Liver (tissue), 9 donors: ENCODE results near the gene CACNA1B. TPM values are rescaled to one million over a fixed set of nuclear protein-coding genes. Genes with fewer than 3 reads are reported as not detected.

ENCODE experiments used
- DNase-seq: peaks from one replicate; pipeline ENCODE4 v3.0.0-alpha.2; 2017; ENCODE audit warnings: low spot score
- H3K27ac ChIP-seq, 2 donors: one replicate each; pipeline ENCODE4 v1.7.0; 2013; ENCODE audit warnings: inconsistent platforms in 2 of 2, low read length in 2 of 2, control low read depth in 1 of 2, low read depth in 1 of 2, mild to moderate bottlenecking in 1 of 2
- H3K27me3 ChIP-seq, 4 donors: one replicate each; pipeline versions ENCODE4 v1.6.1 to v1.7.0; 2013; ENCODE audit warnings: low read length in 3 of 4, inconsistent platforms in 1 of 4, mild to moderate bottlenecking in 1 of 4, moderate library complexity in 1 of 4; ENCODE audit not compliant: control insufficient read depth in 4 of 4, insufficient read depth in 4 of 4
- H3K36me3 ChIP-seq, 4 donors: one replicate each; pipeline versions ENCODE4 v1.6.1 to v1.7.0; 2013; ENCODE audit warnings: low read length in 3 of 4, mild to moderate bottlenecking in 3 of 4, low read depth in 1 of 4, moderate library complexity in 1 of 4; ENCODE audit not compliant: control insufficient read depth in 4 of 4, insufficient read depth in 3 of 4
- H3K4me1 ChIP-seq, 4 donors: one replicate each; pipeline versions ENCODE4 v1.6.1 to v1.7.0; 2013; ENCODE audit warnings: low read length in 3 of 4, mild to moderate bottlenecking in 3 of 4, moderate library complexity in 1 of 4; ENCODE audit not compliant: control insufficient read depth in 4 of 4, insufficient read depth in 4 of 4
- H3K4me3 ChIP-seq, 3 donors: one replicate each; pipeline versions ENCODE4 v1.6.1 to v1.7.0; 2013; ENCODE audit warnings: low read length in 3 of 3, control low read depth in 1 of 3, low read depth in 1 of 3, mild to moderate bottlenecking in 1 of 3
- H3K9ac ChIP-seq, 2 donors: one replicate each; pipeline ENCODE4 v1.7.0; 2013; ENCODE audit warnings: low read length in 2 of 2, mild to moderate bottlenecking in 2 of 2, moderate library complexity in 2 of 2, control low read depth in 1 of 2, low read depth in 1 of 2
- H3K9me3 ChIP-seq, 4 donors: one replicate each; pipeline versions ENCODE4 v1.6.1 to v1.7.0; 2013; ENCODE audit warnings: low read length in 3 of 4; ENCODE audit not compliant: control insufficient read depth in 4 of 4
- EGR1 ChIP-seq, 2 donors: IDR thresholded peaks; 2 replicates each; pipeline ENCODE4 v1.6.1; 2016 to 2018; ENCODE audit warnings: antibody characterized with exemption in 2 of 2, low read depth in 2 of 2
- FOXA1 ChIP-seq: IDR thresholded peaks from 2 replicates; pipeline ENCODE4 v1.6.1; 2016; ENCODE audit warnings: antibody characterized with exemption
- FOXA2 ChIP-seq: IDR thresholded peaks from 2 replicates; pipeline ENCODE4 v1.6.1; 2016; ENCODE audit warnings: antibody characterized with exemption
- GABPA ChIP-seq, 2 donors: IDR thresholded peaks in 1 of 2; conservative IDR thresholded peaks in 1 of 2; 2 replicates each; pipeline ENCODE4 v1.6.1; 2016; ENCODE audit warnings: antibody characterized with exemption in 2 of 2, mild to moderate bottlenecking in 1 of 2, moderate library complexity in 1 of 2
- HNF4A ChIP-seq, 2 donors: conservative IDR thresholded peaks; 2 replicates each; pipeline ENCODE4 v1.6.1; 2016; ENCODE audit warnings: antibody characterized with exemption in 2 of 2, mild to moderate bottlenecking in 2 of 2
- HNF4G ChIP-seq: IDR thresholded peaks from 2 replicates; pipeline ENCODE4 v1.6.1; 2016; ENCODE audit warnings: antibody characterized with exemption
- JUND ChIP-seq, 2 donors: IDR thresholded peaks; 2 replicates each; pipeline ENCODE4 v1.6.1; 2016; ENCODE audit warnings: antibody characterized with exemption in 2 of 2
- MAX ChIP-seq: IDR thresholded peaks from 2 replicates; pipeline ENCODE4 v1.6.1; 2016; ENCODE audit warnings: antibody characterized with exemption
- NR2F2 ChIP-seq: IDR thresholded peaks from 2 replicates; pipeline ENCODE4 v1.6.1; 2016; ENCODE audit warnings: antibody characterized with exemption
- RAD21 ChIP-seq, 2 donors: IDR thresholded peaks; 2 replicates each; pipeline ENCODE4 v1.6.1; 2016; ENCODE audit warnings: antibody characterized with exemption in 2 of 2, mild to moderate bottlenecking in 2 of 2
- REST ChIP-seq: IDR thresholded peaks from 2 replicates; pipeline ENCODE4 v1.6.1; 2016; ENCODE audit warnings: antibody characterized with exemption, mild to moderate bottlenecking
- RXRA ChIP-seq, 2 donors: IDR thresholded peaks; 2 replicates each; pipeline ENCODE4 v1.6.1; 2017 to 2018; ENCODE audit warnings: antibody characterized with exemption in 2 of 2, mild to moderate bottlenecking in 1 of 2
- SP1 ChIP-seq: IDR thresholded peaks from 2 replicates; pipeline ENCODE4 v1.6.1; 2018; ENCODE audit warnings: antibody characterized with exemption, mild to moderate bottlenecking
- TAF1 ChIP-seq: conservative IDR thresholded peaks from 2 replicates; pipeline ENCODE4 v1.6.1; 2016; ENCODE audit warnings: antibody characterized with exemption, mild to moderate bottlenecking
- YY1 ChIP-seq: IDR thresholded peaks from 2 replicates; pipeline ENCODE4 v1.6.1; 2016; ENCODE audit warnings: antibody characterized with exemption, mild to moderate bottlenecking
- WGBS: extraction: QIAGEN DNeasy Blood & Tissue Kit; methylation state at CpG from one replicate; pipeline ENCODE4 v1.1.7; 2013; 5-methylcytosine and 5-hydroxymethylcytosine counted together
- polyA plus RNA-seq, 2 donors: library from polyadenylated mRNA; stranded (reverse) in 1 of 2; unstranded in 1 of 2; fragments of 200-250 nt in 1 of 2; fragments of >200 nt in 1 of 2; fragmentation: Nextera tagmentation in 1 of 2; extraction: Ambion mirVana in 1 of 2; gene quantifications; one replicate each; pipeline versions ENCODE4 v1.2.1 to v1.2.3, GENCODE V29; 2013 to 2015
- total RNA-seq, 2 donors: library from RNA; depleted of rRNA; stranded (reverse); fragments of >200 nt; gene quantifications; one replicate each; pipeline ENCODE4 v1.2.3, GENCODE V29; 2014
- TF ChIP-seq, protein P1 (sequence below): IDR thresholded peaks from 2 replicates; pipeline ENCODE4 v1.6.1; 2016; ENCODE audit warnings: antibody characterized with exemption
- donor health status: healthy.
- donor health status: healthy.
- donor health status: healthy.
- donor health status: healthy.
- donor health status: healthy.

Gene CACNA1B
- total and polyA plus RNA-seq, 4 donors: under 0.01 to 0.05 TPM; not detected in 2

- peak; percentile 32 for DNase-seq
Measured at GRCh38 chr9:138011951-138012500, 134.4 kb downstream of the CACNA1B start.

DNA sequence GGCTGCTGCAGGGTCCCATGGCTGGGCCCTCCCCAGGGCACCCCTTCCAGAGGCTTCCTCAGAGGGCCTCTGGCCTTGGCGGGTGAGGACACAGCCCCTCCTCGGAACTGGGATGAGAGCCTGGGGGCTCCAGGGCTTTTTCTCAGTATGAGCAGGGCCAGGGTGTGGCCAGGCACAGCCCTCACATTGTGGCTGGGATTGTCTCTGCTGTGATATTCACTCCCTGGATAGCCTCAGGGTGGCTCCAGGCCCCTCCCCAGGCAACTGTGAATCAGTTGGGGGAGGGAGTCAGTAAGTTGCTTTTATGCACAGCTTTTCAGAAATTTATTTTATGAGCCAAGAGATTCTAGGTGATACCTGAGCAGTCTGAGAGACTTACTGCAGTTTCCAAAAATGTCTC is 135.7 kb downstream of the CACNA1B start:
- TF ChIP-seq FOXA2 (no peak), REST (no peak), TAF1 (no peak), SP1 (no peak), GABPA (IDR thresholded peaks at IDR 0.05 in 1 of 2, conservative IDR thresholded peaks at IDR 0.05 in 1 of 2) (no peak), JUND (IDR thresholded peaks at IDR 0.05) (no peak), MAX (no peak), YY1 (no peak), HNF4G (no peak), HNF4A (conservative IDR thresholded peaks at IDR 0.05) (no peak), FOXA1 (no peak), RAD21 (IDR thresholded peaks at IDR 0.05) (no peak), EGR1 (IDR thresholded peaks at IDR 0.05; ENCODE audit: low read depth in 2 of 2) (no peak), RXRA (IDR thresholded peaks at IDR 0.05) (no peak), NR2F2 (no peak)
- TF ChIP-seq, protein P1, sequence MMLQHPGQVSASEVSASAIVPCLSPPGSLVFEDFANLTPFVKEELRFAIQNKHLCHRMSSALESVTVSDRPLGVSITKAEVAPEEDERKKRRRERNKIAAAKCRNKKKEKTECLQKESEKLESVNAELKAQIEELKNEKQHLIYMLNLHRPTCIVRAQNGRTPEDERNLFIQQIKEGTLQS: no peak
- Histone ChIP-seq H3K36me3 (no peaks in the 10 kb centered on the region), H3K9ac (no peak overlapping the region), H3K4me3 (no peak overlapping the region), H3K9me3 (no peaks in the 10 kb centered on the region), H3K4me1 (no peaks in the 10 kb centered on the region), H3K27ac (no peak overlapping the region), H3K27me3 (no peaks in the 10 kb centered on the region)
- 89% methylated on average over 2 of the region's 2 CpGs for WGBS
- DNase-seq: no peak

More at GRCh38 chr9:138011951-138012500, 134.4 kb downstream of the CACNA1B start:
- H3K9me3 ChIP-seq: no peaks in the 10 kb centered on the region
- no peak overlapping the region for H3K27ac ChIP-seq
- H3K36me3 ChIP-seq: no peaks in the 10 kb centered on the region
- 58% methylated on average over 4 of the region's 4 CpGs for WGBS
- TF ChIP-seq RAD21 (IDR thresholded peaks at IDR 0.05): no peak
- H3K27me3 ChIP-seq: no peaks in the 10 kb centered on the region
- no peak overlapping the region for H3K4me3 ChIP-seq
- no peaks in the 10 kb centered on the region for H3K4me1 ChIP-seq
- no peak overlapping the region for H3K9ac ChIP-seq
